CD4-positive, alpha-beta T cell treated with Interleukin-21 for 1 hour (primary cell): ENCODE data around the gene CHID1.

Source experiments
- DNase-seq: peaks from one replicate; pipeline ENCODE4 v3.0.0-alpha.2; 2020

CHID1 gene

DNA sequence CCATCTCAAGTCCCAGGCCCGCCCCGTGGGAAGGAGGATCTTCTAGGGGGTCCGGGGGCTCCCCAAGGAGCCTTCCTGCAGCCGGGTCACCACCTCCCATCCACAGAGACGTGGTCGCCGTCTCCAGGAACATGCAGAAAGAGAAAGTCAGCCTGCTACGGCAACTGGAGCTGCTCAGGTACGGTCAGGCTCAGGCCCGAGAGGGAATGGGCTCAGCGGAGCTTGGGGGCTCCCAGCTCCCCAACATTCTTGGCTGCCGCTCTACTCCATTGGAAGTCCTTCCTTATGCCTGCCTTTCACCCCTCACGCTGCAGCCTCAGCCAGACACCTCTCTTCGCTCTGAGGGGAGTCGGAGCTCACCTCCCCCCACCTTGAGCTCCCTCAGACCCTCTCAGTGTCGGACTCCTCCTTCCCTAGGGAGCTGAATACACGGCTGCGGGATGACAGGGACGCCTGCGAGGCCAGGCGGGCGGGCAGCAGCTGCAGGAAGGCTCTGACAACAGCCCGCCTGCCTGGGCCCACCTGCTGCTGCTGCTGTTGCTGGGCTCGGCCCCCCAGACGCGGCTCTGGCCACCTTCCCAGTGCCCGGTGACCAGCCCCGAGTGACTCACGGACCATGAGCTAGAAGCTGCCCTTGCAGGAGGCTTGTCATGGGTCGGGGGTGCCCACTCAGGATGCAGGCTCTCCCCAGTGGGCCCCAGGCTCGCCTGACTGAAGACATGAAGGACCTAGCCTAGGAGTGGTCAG is 79.3 kb downstream of the CHID1 start:
- no peak for DNase-seq

DNA sequence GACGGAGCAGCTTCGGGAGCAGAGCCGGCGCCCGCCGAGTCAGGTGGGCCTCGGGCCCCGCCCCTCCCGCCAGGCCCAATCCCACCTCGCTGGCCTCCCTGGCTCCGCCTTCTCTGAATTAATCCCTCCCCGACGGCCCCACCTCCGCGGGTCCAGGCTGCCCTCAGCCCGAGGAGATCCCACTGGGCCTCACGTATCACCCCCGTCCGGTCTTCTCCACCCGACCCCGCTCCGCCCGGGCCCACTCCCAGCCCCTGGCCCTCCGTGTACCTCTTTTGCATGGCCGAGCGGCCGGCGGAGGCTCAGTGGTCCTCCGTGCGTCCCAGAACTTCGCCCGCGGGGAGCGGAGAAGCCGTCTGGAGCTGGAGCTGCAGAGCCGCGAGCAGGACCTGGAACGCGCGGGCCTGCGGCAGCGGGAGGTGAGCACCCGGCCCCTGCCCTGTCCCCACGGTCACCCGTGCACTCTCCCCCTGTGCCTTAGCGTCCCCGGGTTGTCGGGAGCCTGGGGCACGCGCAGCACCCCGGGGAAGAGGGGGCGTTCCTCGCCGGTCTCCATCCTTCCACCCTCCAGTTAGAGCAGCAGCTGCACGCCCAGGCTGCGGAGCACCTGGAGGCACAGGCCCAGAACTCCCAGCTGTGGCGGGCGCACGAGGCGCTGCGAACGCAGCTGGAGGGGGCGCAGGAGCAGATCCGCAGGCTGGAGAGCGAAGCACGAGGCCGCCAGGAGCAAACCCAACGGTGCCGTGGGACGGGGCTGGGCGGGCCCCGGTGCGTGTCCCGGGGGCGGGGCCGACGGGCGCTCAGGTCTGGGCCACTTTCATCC is 80.1 kb downstream of the CHID1 start:
- DNase-seq = peak; percentile 71

DNA sequence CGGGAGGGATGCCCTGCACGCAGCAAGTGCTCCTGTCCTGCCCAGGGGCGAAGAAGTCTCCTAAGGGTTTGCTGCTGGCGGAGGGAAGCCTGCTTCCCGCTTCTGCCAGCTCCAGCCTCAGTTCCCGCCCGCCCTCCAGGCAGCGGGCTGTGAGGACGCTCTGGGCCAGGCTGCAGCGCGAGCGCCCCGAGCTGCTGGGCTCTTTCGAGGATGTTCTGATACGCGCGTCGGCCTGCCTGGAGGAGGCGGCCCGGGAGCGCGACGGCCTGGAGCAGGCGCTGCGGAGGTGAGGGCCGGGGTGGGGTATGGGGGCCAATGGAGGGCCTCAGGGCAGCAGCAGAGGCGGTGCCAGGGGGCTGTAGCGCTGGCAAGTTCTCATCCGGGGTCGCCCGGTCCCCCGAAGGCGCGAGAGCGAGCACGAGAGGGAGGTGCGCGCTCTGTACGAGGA is 80.7 kb downstream of the CHID1 start:
- no peak for DNase-seq

DNA sequence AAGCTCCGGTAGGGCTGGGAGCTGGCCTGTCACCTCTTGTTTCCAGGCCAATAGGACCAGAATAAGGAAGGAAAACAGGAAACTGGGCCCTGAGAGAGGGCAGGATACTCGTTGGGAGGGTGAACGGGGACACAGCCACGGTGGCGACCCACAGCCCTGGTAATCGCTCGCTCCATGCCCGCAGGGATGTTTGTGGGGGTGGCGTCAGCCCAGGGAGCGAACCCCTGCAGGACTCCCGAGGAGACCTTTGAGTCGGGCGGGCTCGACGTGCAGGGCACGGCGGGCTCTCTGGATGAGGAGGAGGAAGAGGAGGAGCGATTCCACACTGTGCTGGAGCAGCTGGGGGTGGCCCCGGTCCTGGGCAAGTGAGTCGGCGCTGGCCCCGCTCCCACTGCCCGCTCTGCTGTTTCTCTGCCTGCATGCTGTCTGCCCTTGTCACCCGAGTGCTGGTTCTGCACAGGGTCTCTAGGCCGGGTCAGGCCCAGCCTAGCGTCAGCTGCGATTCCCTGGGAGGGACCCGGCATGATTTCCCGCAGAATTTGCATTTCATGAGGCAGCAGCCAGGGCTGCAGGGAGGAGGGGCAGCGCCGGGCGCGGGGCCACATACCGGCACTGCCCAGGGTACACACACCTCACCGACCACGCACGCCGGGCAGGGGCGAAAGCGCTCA is 81.3 kb downstream of the CHID1 start:
- DNase-seq = no peak

DNA sequence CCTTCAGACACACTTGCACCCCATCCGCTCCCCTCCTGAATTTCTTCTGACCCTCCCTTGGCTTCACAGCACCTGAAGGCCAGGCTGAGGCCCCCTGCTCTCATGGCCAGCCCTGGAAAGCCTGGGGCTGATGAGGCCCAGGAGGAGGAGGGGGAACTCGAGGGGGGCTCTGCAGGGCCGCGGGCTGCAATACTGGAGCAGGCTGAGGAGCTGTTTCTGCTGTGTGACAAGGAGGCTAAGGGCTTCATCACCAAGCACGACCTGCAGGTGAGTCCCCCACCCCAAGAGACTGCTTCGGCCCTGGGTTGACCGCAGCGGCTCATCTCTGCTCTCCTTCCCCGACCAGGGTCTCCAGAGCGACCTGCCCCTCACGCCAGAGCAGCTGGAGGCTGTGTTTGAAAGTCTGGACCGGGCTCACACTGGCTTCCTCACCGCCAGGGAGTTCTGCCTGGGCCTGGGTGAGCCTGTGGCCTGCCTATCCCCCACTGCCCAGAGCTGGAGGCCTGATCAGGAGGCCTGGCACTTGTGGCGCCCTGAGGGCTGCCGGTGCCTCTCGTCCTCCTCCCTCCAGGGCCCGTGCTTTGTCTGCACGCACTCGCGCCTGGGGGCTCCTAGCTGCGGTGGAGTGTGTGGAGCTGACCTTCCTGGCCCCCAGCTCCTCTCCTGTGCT is 82.0 kb downstream of the CHID1 start:
- no peak for DNase-seq

DNA sequence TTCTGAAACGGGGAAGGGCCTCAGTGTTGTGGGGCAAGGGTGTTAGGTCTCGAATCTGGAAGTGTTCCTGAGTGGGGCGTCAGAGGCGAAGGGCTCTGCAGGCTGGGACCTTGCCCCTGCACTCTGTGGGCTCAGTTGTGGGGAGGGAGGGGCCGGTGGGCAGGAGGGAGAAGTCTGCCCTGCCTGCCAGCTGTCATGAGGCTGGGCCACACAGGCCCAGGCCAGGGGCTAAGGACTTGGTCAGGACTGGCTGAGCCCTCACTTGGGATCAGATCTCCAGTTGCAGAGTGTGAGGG is 82.8 kb downstream of the CHID1 start, which contains the start of gene CRACR2B:
TSS of gene CRACR2B (plus strand) at position 23 of the 296 bp plus-strand sequence. CDS start 689 bp downstream, outside the sequence.
- no peak for DNase-seq

DNA sequence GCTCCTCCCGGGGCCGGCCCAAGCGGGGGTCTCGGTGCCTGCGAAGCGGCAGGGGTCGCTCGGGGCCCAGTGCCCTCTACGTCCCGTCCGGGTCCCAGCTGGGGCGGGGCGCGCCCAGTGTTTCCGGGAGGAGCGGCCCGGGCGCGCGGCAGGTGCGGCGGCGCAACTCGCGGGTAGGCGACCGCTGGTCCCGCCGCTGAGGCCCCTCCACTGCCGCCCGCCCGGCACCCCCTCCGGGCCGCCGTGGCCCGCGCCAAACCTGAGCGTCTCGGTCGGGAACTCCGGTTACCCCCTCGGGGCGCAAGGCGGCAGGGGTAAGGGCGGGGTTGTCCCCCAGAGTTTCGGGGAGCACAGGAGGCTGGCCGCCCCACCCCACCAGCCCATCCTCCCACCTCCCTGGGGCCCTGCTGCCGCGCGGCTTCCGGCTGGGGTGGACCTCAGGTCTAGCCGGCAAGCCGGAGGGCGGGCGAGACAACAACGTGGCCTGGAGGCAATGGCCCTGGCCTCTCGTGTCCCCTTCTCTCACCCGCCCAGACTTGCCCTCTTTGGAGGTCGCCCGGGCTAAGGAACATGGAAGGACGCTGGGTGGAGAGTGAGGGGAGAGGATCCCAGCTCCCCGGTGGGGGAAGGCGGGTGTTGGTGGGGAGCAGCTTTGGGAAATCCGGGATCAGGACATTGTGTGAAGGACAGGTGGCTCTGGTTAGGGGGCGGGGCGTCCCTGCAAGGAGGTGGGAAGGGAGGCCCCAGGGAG is 83.3 kb downstream of the CHID1 start:
- DNase-seq = no peak

DNA sequence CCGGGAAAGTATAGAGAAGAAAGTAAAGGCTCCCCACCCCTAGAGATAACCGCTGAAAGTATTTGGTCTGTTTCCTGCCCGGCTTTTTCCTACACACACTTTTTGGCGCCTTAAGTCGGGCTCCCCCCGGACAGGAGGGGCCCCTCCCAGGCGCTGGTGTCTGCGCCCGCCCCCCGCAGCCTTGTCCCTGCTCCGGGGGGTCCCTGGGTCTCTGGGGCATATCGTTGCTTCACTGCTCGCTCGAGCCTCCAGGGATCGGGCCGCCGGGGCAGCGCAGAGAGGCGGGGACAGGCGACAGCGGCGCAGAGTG is 83.8 kb downstream of the CHID1 start:
- no peak for DNase-seq

DNA sequence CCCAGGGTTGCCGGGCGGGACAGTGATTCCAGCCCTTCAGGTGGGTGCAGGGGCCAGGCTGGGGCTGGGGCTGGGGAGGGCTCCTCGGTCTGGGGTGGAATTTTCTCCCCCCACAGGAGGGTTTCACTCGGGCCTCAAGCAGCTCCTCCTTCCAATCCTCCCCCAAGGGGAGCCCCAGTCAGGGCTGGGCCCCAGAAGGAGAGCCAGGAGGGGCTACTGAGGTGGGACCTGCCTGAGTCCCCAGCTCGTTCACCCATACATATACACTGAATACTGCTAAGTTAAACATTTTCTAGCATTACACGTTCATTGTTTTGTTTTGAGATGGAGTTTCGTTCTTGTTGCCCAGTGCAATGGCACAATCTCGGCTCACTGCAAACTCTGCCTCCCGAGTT is 84.4 kb downstream of the CHID1 start:
- DNase-seq = no peak

DNA sequence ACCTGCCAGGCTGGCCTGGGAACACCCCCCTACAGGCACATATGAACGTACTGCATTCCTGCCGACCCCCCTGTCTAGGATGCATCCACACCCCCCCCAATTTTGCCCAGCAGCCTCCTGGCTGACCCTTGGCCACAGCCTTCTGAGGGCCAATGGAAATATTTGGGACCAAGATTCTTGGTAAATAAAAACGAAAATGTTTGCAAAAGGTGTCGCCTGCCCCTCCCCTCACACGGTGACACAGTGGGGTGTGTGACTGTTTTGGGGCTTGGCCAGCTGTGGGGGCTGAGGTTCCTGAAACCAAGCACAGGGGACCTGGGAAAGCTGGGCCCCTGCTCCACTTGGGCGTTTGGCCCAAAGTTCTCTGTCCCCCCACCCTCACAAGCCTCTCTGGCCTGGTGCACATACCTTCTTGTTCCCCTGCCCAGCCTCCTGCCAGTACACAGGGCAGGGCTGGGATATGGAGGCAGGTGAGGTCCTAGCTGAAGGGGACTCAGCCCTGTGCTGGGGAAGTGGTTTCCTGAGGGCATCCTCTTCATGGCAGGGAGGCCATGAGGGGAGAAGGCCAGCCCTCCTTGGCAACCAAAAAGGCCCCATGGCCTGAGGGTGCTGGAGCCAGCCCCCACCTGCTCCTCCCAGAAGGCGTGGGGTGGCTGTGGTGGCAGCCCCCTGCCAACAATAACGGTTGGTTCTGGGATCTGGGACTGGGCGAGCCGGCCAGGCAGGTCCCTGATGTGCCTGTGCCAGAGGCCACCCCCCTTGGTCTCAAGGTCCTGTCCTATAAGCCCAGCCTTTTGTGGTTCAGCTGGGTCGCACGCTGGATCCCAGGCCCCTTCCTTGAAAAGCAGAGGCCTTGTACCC is 85.0 kb downstream of the CHID1 start:
- no peak for DNase-seq

DNA sequence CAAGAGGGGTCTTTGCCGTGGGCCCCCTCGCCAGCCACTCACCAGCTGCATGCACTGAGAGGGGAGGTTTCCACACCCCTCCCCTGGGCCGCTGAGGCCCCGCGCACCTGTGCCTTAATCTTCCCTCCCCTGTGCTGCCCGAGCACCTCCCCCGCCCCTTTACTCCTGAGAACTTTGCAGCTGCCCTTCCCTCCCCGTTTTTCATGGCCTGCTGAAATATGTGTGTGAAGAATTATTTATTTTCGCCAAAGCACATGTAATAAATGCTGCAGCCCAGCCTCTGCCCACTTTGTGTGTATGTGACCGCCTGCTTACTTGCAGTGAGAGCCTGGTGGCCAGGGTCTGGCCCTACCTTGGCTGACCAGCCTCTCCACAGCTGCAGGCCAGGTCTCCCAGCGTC is 85.7 kb downstream of the CHID1 start:
- no peak for DNase-seq

DNA sequence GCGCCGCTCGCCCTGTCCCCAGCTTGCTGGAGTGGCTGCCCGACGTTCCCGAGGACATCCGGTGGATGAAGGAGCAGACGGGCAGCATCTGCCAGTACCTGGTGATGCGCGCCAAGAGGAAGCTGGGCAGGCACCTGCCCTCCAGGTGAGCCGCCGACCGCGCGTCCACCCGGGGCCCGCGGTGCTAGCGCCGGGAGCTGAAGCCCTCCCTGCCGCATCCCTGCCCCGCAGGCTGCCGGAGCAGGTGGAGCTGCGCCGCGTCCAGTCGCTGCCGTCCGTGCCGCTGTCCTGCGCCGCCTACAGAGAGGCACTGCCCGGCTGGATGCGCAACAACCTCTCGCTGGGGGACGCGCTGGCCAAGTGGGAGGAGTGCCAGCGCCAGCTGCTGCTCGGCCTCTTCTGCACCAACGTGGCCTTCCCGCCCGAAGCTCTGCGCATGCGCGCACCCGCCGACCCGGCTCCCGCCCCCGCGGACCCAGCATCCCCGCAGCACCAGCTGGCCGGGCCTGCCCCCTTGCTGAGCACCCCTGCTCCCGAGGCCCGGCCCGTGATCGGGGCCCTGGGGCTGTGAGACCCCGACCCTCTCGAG is 86.2 kb downstream of the CHID1 start:
- no peak for DNase-seq

DNA sequence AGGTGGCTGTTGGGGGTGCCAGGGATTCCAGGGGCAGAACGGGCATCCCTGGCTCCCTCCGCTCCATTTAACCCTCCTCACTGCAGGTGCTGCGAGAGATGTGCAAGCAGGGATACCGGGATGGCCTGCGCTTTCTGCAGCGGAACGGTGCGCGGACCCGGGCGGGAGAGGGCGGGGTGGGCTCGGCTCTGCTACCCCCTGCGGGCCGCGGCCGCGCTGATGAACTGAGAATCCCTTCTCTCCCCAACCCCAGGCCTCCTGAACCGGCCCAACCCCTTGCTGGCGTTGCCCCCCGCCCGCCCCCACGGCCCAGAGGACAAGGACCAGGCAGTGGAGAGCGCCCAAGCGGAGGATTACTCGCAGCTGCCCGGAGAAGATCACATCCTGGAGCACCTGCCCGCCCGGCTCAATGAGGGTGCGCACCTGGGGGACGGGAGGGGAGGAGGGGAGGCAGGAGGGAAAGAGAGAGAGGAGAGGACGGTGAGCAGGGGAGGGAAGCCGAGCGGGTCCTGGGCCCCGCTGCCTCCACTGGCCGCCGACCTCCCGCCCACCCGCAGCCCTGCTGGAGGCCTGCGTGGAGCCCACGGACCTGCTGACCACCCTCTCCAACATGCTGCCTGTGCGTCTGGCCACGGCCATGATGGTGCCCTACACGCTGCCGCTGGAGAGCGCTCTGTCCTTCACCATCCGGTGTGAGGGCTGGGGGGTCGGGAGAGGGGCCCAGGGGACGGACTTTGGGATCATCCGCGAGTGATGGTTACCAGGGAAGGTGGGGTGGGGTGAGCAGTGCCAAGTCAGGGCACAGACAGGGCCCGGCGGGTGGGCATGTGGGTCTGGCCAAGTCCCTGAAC is 86.9 kb downstream of the CHID1 start:
- no peak for DNase-seq

DNA sequence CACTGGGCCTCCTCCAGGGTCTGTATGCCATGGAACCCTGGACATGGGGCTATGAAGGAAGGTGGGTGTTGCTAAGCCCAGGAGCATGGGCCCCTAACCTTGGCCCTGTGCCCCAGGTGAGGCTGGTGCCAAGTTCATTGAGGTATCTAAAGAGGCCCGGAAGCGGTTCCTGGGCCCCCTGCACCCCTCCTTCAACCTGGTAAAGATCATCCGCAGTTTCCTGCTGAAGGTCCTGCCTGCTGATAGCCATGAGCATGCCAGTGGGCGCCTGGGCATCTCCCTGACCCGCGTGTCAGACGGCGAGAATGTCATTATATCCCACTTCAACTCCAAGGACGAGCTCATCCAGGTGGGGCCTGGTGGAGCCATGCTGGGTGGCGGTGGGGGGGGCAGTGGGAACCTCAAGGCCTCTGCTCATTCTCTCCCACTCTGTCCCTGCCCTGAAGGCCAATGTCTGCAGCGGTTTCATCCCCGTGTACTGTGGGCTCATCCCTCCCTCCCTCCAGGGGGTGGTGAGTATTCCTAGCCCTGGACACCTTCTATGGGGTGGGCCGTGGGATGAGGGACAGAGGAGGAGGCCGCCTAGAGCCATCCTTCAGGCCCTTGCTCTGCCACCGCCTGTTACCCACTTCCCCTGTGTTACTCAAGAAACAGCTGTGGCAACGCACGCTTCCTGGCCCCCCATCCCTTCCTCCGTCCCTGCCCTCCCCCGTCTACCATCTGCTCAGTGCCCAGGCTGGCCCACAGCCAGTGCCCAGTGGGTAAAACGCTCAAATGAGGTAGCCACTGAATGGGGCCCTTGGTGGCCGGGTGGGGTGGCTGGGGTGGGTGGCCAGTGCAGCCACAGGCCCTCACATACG is 88.9 kb downstream of the CHID1 start:
- no peak for DNase-seq

DNA sequence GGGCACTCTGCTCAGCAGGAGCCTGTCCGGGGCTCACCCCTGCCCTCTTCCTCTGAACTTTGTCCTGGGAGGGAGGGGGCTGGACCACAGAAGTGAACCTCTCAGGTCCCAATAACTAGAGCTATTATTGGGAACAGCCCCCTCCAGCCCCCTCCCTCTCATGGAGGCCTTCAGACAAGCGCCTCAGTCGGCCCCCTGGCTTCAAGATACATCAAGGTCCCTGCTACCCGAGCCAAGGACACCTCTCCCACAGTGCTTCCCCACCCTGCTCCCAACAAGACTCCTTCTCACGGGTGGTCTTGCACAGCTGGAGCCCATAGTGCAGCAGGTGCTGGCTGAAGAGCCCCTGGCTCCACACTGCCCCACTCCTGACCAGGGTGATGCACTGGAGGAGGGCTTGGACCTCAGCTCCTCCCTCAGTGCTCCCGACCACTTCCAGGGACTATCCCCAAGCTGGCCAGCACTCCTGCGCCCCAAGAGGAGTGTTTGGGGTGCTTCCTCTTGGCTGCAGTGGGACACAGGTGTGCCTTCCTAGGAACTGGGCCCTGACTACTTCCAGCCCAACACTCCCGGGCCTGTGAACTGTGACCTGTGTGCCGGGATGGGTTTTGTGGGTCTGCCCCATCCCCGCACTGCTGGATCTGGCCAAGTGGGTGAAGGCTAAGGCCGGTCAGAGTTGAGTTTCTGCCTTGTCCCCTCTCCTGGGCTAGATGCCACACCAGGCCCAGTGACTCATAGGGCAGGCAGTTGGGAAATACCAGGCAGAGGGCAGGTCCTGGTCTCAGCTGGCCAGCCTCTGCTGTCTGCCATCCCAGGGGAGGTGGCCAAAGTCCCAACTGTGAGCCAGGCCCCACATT is 89.7 kb downstream of the CHID1 start:
- no peak for DNase-seq

DNA sequence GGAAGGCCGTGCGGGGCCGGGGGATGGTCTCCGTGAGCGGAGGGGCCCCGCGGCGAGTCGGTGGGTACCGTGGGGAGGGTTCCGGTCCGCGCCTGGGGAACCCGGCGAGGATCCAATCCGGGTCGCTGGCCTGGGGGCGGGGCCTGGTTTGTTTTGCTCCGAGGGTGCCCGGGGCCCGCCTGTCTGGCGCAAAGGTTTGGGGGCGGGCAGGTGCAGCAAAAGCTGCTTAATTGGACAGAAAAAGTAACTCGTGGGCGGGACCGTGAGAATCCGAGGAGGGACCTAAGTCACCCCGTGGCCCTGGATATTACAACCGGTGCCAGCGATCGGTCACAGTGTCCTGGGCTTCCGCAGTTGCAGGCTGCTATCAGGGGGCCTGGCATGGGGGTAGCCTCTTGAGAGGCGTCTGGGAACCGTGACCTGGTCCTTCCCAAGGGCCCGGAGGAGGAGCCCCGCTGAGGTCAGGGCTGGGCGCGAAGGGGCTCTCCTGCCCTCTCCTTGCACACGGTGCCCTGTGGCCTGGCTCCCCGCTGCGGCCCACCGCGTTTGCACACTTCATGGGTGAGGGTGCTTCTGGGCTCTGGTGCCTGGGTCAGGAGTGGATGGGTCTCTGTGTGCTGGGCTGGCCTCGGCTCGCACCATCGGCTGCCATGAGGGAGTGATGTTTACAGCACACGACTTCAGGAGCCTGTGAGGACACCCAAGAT is 90.5 kb downstream of the CHID1 start:
- peak; percentile 96 for DNase-seq

DNA sequence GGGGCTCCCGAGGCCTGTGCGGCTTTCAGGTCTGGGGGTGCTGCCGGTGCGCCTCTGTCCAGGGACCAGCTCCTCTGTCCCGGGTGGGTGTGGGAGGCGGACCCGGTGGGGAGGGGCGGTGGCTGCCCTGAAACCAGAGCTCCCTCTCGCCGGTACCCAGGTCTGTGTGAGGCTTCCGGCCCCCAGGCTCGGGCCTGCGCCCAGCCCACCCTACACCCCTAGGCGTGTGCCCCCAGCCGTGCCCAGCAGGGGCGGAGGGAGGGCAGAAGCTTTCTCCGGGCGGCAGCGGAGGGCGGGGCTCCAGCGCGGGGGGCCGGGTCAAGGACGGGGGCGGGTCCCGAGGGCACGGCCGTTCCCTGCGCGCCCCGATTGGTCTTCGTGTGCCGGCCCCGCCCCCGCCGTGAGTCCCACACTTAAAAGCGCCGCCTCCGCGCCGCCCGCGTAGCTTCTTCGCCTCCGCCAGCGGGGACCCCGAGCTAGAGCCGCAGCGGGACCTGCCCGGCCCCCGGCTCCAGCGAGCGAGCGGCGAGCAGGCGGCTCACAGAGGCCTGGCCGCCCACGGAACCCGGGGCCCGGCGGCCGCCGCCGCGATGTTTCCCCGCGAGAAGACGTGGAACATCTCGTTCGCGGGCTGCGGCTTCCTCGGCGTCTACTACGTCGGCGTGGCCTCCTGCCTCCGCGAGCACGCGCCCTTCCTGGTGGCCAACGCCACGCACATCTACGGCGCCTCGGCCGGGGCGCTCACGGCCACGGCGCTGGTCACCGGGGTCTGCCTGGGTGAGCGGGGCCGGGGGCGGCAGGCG is 91.3 kb downstream of the CHID1 start:
- peak; percentile 93 for DNase-seq
